SW 1271 (cell line): Measurements from ENCODE around the gene TAB2.
"Not testable (repeated sequence)": the region's sequence is repeated elsewhere in the genome, so short reads cannot be mapped to it uniquely, and the experiment has no call there.

Experiments
- DNase-seq, 2 experiments: peaks; one replicate each; lab custom pipeline; 2025; lab: John Stamatoyannopoulos, UW

The TAB2 gene

GRCh38 chr6:149313070-149313469 lies 4.4 kb upstream of the TAB2 start:
- no peak for DNase-seq

- DNase-seq = no peak
Measured at GRCh38 chr6:149313861-149314260, 3.7 kb upstream of the TAB2 start.

GRCh38 chr6:149314325-149314905 lies 3.1 kb upstream of the TAB2 start:
- no peak for DNase-seq

- DNase-seq = no peak
Measured at GRCh38 chr6:149316108-149316727, 1.3 kb upstream of the TAB2 start.

- DNase-seq = peak in 1 of 2 experiments; percentile 86
Measured at GRCh38 chr6:149316740-149317643, 520 bp upstream of the TAB2 start.

GRCh38 chr6:149318581-149319286 lies 1.2 kb downstream of the TAB2 start:
- no peak for DNase-seq

GRCh38 chr6:149319422-149319821 lies 1.9 kb downstream of the TAB2 start:
- DNase-seq = no peak

GRCh38 chr6:149320016-149320415 lies 2.5 kb downstream of the TAB2 start:
- DNase-seq = not testable (repeated sequence)

GRCh38 chr6:149320796-149321195 lies 3.3 kb downstream of the TAB2 start:
- DNase-seq = no peak

- DNase-seq = no peak
Measured at GRCh38 chr6:149323353-149323752, 5.8 kb downstream of the TAB2 start.

GRCh38 chr6:149323925-149324324 lies 6.4 kb downstream of the TAB2 start:
- no peak for DNase-seq

- DNase-seq = no peak
Measured at GRCh38 chr6:149324428-149324827, 6.9 kb downstream of the TAB2 start.

GRCh38 chr6:149325648-149326236 lies 8.2 kb downstream of the TAB2 start:
- DNase-seq = no peak

GRCh38 chr6:149327638-149328037 lies 10.1 kb downstream of the TAB2 start:
- DNase-seq = no peak

- no peak for DNase-seq
Measured at GRCh38 chr6:149328083-149328482, 10.6 kb downstream of the TAB2 start.

- no peak for DNase-seq
Measured at GRCh38 chr6:149329529-149329928, 12.0 kb downstream of the TAB2 start.

GRCh38 chr6:149330133-149330532 lies 12.6 kb downstream of the TAB2 start:
- no peak for DNase-seq

- DNase-seq = no peak
Measured at GRCh38 chr6:149331043-149331807, 13.7 kb downstream of the TAB2 start.

- DNase-seq = no peak
Measured at GRCh38 chr6:149331871-149332270, 14.4 kb downstream of the TAB2 start.

- DNase-seq = no peak
Measured at GRCh38 chr6:149332602-149333265, 15.2 kb downstream of the TAB2 start.

- no peak for DNase-seq
Measured at GRCh38 chr6:149333266-149333620, 15.7 kb downstream of the TAB2 start.
